ENCODE data around the gene CELF5. TPM values are rescaled to one million over a fixed set of nuclear protein-coding genes. Genes with fewer than 3 reads are reported as not detected.

The CELF5 gene
- total and polyA plus RNA-seq, 10 of the 15 experiments (the other 5 are each of a cell fraction or from before 2014, with no cell fraction given): 0.01 to 0.04 TPM; not detected in 8

DNA sequence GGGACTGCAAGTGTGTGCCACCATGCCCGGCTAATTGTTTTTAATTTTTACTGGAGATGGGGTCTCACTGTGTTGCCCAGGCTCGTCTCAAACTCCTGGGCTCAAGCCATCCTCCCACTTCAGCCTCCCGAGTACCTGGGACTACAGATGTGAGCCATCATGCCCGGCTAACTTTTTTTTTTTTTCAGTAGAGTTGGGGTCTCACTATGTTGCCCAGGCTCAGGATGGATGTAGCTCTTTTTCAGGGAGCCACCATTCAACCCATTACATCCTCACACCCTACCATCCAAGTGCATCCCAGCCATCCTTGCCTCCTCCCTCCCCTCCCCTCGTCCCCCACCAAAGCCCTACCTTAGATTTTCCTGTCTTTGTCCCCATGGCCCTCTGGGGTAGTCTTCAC is 14.9 kb downstream of the CELF5 start (continued):
- TF ChIP-seq TCF12 (IDR thresholded peaks at IDR 0.05; ENCODE audit: low read depth, low read length): no peak
- TF ChIP-seq, protein P1, sequence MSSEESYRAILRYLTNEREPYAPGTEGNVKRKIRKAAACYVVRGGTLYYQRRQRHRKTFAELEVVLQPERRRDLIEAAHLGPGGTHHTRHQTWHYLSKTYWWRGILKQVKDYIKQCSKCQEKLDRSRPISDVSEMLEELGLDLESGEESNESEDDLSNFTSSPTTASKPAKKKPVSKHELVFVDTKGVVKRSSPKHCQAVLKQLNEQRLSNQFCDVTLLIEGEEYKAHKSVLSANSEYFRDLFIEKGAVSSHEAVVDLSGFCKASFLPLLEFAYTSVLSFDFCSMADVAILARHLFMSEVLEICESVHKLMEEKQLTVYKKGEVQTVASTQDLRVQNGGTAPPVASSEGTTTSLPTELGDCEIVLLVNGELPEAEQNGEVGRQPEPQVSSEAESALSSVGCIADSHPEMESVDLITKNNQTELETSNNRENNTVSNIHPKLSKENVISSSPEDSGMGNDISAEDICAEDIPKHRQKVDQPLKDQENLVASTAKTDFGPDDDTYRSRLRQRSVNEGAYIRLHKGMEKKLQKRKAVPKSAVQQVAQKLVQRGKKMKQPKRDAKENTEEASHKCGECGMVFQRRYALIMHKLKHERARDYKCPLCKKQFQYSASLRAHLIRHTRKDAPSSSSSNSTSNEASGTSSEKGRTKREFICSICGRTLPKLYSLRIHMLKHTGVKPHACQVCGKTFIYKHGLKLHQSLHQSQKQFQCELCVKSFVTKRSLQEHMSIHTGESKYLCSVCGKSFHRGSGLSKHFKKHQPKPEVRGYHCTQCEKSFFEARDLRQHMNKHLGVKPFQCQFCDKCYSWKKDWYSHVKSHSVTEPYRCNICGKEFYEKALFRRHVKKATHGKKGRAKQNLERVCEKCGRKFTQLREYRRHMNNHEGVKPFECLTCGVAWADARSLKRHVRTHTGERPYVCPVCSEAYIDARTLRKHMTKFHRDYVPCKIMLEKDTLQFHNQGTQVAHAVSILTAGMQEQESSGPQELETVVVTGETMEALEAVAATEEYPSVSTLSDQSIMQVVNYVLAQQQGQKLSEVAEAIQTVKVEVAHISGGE (CRISPR knock-in tag; IDR thresholded peaks at IDR 0.05): no peak

DNA sequence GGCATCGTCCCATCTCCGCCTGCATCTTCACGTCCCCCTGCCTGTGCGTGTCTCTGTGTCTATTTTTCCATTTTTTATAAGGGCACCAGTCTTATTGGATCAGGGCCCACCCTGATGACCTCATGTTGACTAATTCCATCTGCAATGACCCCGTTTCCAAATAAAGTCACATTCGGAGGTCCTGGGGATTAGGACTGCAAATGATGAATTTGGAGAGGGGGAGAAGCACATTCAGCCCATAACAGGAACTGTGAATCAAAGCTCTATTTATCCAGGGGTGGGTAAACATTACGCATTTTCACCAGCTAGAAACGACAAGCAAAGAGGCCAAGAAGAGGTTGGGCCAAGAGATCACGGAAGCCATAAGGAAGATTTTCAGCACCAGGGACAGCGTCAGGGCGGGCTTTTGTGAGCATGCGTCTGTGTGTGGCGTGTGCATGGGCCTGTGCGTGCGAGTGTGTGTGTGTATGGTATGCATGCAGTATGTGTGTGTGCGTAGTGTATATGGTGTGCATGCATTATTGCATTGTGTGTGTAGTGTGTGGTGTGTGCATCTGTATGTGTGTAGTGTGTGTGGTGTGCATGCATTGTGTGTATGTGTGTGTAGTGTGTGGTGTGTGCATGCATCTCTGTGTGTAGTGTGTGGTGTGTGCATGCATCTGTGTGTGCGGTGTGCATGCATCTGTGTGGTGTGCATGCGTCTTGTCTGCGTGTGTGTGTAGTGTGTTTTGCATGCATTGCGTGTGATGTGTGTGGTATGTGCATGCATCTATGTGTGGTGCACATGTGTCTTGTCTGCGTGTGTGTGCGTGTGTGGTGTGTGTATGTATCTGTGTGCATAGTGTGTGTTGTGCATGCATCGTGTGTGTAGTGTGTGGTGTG is 19.6 kb downstream of the CELF5 start:
- FAIRE-seq: no peak
- H3K79me2 ChIP-seq (ENCODE audit: control insufficient read depth, insufficient read depth, low read length): no peaks in the 10 kb centered on the region

More for the DNA sequence above, 19.6 kb downstream of the CELF5 start:
- SMC1A ChIA-PET (ENCODE audit: uncharacterized antibody, unreplicated experiment): no interaction called here
- no peak overlapping the region for H3K4me3 ChIP-seq
- no peak overlapping the region for H3K4me2 ChIP-seq (ENCODE audit: control insufficient read depth, insufficient read depth)
- H3K9ac ChIP-seq (ENCODE audit: control insufficient read depth, insufficient read depth, low read length): no peak overlapping the region
- ATAC-seq (no peak), DNase-seq (ENCODE audit: low read depth, low spot score) (no peak)
- H4K20me1 ChIP-seq (ENCODE audit: control insufficient read depth, insufficient read depth): no peaks in the 10 kb centered on the region
- H3K4me1 ChIP-seq (ENCODE audit: control insufficient read depth, insufficient read depth, low read length): no peaks in the 10 kb centered on the region
- H3K27me3 ChIP-seq (replicated peaks in 1 of 2; ENCODE audit: control insufficient read depth in 2 of 2, insufficient read depth in 2 of 2, low read length in 1 of 2): no peaks in the 10 kb centered on the region
- no TSS peak for BruUV-seq (replicated peaks)
- WGBS (ENCODE audit: insufficient coverage, insufficient replicate concordance, low lambda C conversion rate, missing lambda C conversion rate): 49% methylated on average over 23 of the region's 23 CpGs
- RAD21 ChIA-PET (ENCODE audit: unreplicated experiment): no interaction called here
- POLR2A ChIA-PET: no interaction called here
- CTCF ChIA-PET: no interaction called here
- H2AFZ ChIP-seq (ENCODE audit: control insufficient read depth, low read depth, low read length): no peak overlapping the region
- H3K27ac ChIP-seq (ENCODE audit: control insufficient read depth, insufficient read depth): no peak overlapping the region
- TF ChIP-seq, protein P2, sequence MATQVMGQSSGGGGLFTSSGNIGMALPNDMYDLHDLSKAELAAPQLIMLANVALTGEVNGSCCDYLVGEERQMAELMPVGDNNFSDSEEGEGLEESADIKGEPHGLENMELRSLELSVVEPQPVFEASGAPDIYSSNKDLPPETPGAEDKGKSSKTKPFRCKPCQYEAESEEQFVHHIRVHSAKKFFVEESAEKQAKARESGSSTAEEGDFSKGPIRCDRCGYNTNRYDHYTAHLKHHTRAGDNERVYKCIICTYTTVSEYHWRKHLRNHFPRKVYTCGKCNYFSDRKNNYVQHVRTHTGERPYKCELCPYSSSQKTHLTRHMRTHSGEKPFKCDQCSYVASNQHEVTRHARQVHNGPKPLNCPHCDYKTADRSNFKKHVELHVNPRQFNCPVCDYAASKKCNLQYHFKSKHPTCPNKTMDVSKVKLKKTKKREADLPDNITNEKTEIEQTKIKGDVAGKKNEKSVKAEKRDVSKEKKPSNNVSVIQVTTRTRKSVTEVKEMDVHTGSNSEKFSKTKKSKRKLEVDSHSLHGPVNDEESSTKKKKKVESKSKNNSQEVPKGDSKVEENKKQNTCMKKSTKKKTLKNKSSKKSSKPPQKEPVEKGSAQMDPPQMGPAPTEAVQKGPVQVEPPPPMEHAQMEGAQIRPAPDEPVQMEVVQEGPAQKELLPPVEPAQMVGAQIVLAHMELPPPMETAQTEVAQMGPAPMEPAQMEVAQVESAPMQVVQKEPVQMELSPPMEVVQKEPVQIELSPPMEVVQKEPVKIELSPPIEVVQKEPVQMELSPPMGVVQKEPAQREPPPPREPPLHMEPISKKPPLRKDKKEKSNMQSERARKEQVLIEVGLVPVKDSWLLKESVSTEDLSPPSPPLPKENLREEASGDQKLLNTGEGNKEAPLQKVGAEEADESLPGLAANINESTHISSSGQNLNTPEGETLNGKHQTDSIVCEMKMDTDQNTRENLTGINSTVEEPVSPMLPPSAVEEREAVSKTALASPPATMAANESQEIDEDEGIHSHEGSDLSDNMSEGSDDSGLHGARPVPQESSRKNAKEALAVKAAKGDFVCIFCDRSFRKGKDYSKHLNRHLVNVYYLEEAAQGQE (IDR thresholded peaks at IDR 0.05; ENCODE audit: low read depth, low read length): peak; percentile 97
- TF ChIP-seq, protein P3, sequence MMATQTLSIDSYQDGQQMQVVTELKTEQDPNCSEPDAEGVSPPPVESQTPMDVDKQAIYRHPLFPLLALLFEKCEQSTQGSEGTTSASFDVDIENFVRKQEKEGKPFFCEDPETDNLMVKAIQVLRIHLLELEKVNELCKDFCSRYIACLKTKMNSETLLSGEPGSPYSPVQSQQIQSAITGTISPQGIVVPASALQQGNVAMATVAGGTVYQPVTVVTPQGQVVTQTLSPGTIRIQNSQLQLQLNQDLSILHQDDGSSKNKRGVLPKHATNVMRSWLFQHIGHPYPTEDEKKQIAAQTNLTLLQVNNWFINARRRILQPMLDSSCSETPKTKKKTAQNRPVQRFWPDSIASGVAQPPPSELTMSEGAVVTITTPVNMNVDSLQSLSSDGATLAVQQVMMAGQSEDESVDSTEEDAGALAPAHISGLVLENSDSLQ (IDR thresholded peaks at IDR 0.05): 0 out of 2 replicates have a peak, but pooled peaks have one; percentile 21
- TF ChIP-seq NR2C2 (IDR thresholded peaks at IDR 0.05; ENCODE audit: borderline replicate concordance, control insufficient read depth, insufficient read length, low read depth): peak; percentile 42
- no peak for TF ChIP-seq KDM1A (IDR thresholded peaks at IDR 0.05; ENCODE audit: borderline replicate concordance)
- TF ChIP-seq HDGF (IDR thresholded peaks at IDR 0.05): peak; percentile 37; the same call in 1 of the 2 replicates
- no peaks in the 10 kb centered on the region for H3K36me3 ChIP-seq (ENCODE audit: control insufficient read depth in 2 of 2, insufficient read depth in 2 of 2, low read length in 1 of 2)
- no peaks in the 10 kb centered on the region for H3K9me3 ChIP-seq (replicated peaks; ENCODE audit: control insufficient read depth, insufficient read depth, low read length)
- in situ Hi-C loops (cut with MboI): no loop called here
- intact Hi-C loops (cut with micrococcal nuclease; ENCODE audit: unreplicated experiment): no loop called here
